CD4-positive, alpha-beta T cell treated with Interleukin-4 for 4 hours (primary cell): ENCODE results near the gene FAM117A.

Experiments
- DNase-seq: peaks from one replicate; pipeline ENCODE4 v3.0.0-alpha.2; 2020

Gene FAM117A, protein sequence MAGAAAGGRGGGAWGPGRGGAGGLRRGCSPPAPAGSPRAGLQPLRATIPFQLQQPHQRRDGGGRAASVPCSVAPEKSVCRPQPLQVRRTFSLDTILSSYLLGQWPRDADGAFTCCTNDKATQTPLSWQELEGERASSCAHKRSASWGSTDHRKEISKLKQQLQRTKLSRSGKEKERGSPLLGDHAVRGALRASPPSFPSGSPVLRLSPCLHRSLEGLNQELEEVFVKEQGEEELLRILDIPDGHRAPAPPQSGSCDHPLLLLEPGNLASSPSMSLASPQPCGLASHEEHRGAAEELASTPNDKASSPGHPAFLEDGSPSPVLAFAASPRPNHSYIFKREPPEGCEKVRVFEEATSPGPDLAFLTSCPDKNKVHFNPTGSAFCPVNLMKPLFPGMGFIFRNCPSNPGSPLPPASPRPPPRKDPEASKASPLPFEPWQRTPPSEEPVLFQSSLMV

GRCh38 chr17:49763735-49764558 lies at the start of gene FAM117A:
Gene FAM117A, minus strand, starts transcription at chr17:49764131. Its CDS starts 44 bp downstream, at chr17:49764087.
- peak; percentile 99 for DNase-seq

GRCh38 chr17:49809056-49809455 lies 45.1 kb upstream of the FAM117A start:
- no peak for DNase-seq

DNA sequence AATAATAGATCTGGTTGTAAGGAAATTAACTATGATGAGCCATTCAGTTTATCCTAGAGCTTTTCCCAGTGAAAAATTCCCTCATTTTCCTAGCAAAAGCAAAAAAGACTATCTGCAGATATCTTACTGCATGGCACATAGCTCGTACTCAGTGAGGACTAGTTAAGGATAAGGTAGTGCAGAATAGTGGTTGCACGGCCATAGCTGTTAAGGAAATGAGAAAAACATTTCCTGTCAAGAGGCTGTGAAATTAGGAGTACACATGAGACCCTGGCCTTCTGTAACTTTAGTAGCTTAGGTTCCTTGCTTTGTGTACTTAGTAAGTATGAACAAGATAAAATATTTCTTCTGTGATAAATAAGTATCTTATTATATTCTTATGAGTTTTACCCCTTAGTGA lies 34.8 kb upstream of the FAM117A start:
- DNase-seq: no peak

DNA sequence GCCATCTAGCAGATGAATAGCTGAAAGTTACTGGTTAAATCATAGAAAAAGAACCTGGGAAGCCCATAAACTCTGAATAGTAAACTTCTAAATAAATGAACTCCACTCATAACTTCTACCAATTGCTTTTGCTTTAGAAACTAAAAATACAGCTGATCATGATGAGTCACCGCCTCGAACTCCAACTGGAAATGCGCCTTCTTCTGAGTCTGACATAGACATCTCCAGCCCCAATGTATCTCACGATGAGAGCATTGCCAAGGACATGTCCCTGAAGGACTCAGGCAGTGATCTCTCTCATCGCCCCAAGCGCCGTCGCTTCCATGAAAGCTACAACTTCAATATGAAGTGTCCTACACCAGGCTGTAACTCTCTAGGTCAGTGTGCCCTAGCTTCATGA lies 34.3 kb upstream of the FAM117A start:
- no peak for DNase-seq

DNA sequence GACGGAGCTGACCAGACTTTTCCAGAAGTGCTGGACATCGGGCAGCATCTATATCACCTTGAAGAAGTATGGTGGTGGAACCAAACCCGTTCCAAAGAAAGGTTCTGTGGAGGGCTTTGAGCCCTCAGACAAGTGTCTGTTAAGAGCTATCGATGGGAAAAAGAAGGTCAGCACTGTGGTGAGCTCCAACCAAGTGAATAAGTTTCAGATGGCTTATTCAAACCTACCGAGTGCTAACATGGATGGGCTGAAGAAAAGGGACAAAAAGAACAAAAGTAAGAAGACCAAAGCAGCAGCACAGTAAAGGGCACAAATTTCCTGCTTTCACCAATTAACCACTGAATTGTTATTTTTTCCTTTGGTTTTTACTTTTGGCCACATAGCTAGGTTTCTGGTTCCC lies 31.4 kb upstream of the FAM117A start:
- DNase-seq: no peak

GRCh38 chr17:49793309-49793708 lies 29.4 kb upstream of the FAM117A start:
- no peak for DNase-seq

DNA sequence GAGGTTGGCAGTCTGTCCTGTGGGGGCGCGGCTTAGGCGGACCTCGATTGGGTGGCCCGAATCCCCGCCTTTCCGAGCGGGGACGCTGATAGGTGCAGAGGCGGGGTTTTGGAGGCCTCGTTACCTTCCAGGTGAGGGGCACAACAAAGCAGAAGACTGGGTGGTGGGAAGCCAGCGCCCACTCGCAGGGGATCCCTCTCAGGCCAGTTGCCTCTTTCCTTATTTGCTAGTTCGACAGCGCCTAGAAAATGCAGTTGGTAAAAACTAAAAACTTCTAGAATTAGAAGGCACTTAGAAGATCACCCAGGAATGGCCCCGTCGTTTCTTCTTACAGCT lies 25.3 kb upstream of the FAM117A start:
- no peak for DNase-seq

- DNase-seq: peak; percentile 100
These were observed 24.7 kb upstream of the FAM117A start, which contains the start of gene KAT7 for GRCh38 chr17:49788478-49789242. Gene KAT7, plus strand, starts transcription at chr17:49788681. Its CDS starts 154 bp downstream, at chr17:49788835.

GRCh38 chr17:49787884-49788477 lies 24.1 kb upstream of the FAM117A start:
- DNase-seq: no peak

- DNase-seq: no peak
These were observed 20.7 kb upstream of the FAM117A start for GRCh38 chr17:49784636-49785035.

DNA sequence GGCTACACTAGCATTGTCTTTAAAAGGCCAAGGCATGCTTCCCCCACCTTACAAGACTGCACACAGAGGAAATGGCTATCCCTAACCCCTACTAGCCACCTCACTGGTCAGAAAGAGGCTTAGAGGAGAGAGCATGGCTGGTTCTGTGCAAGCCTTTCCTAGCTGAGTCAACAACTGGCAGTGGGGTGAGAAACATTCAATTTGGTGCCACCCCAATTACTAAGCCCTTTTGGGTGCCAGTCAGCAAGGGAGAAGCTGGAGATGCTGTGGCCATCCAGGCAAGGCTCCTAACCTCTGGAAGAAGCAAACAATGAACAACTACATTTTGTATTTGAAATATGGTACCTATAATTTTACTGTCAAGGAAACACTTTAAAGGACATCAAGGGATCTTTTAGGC lies 19.9 kb upstream of the FAM117A start:
- no peak for DNase-seq

- DNase-seq: no peak
These were observed 19.3 kb upstream of the FAM117A start for GRCh38 chr17:49783071-49783715.

- DNase-seq: peak; percentile 53
These were observed 15.9 kb upstream of the FAM117A start for GRCh38 chr17:49779739-49780231.

DNA sequence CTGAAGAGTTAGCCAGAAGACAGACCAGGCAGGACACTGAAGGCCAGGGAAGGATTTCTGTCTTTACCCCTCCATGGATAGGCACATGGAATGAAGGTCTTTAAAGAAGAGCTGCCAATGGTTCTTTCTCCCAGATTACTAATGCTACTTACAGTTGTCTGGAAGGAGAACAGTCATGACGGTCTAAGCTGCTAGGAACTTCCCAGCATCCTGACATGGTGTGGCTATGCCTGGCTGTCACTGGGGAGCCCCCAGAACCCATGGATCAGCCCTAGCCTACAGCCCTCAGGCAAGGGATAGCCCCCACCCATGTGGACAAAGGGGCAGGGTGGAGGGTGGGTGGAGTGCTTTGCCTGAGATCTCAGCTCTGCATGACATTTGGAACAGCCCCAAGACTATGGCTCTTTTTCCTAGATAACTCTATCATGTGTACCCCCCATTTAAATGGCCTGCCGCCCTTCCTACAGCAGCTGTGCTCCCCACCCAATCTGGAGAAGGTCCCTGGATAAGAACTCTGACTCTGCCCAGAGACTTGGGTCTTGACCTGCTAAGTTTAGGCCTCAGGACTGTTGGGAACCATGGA lies 15.3 kb upstream of the FAM117A start:
- DNase-seq: no peak

DNA sequence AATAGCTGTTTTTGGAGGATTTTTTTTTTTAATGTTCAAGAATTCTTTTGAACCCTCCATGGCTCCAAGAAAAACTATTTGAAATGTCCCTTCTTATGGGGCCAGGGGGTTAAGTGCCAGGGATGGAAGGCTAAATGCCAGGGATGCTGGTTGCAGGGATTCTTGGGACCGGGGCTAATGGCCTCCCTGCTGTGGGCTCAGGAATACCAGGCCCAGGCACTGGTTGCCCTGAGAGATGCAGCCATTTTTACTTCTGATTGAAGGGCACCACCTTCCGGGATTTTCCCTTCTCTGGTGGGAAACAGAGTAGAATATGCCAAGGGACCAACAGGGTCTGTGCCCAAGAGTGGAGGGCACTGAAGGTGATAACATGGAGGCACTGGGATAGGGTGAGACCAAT lies 13.6 kb upstream of the FAM117A start:
- DNase-seq: no peak

GRCh38 chr17:49776551-49777300 lies 12.8 kb upstream of the FAM117A start:
- DNase-seq: no peak

DNA sequence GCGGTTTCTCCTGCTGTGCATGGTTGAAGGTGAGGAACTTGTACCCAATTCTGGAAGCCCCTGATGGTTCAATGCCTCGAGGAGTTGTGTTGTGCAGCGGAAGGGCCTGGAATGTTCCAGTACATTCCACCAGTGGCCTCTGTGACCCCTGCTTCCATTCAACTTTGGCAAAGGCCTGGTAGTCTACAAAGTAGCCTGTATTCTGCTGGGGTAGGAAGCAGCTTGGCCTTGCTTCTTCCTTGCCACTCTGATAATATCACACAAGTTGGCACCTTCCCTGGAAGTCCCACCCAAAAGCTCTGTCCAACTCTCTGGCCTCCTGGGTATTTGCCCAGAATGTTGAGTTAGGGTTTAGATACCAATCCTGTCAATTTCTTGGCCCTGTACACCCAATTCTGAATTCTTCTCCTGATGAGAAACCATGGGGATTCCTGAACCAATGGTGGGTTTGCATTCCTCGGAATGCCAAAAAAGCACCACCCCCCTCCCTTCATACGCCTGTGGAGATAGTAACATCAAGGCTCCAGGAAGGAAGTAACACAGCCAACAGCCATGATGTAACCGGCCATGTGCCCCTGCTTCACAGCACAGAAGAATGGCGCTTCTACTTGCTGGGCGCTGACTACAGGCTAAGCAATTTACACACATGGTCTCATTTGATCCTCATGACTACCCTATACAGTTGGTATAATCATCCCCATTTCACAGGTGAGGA lies 11.8 kb upstream of the FAM117A start:
- no peak for DNase-seq

DNA sequence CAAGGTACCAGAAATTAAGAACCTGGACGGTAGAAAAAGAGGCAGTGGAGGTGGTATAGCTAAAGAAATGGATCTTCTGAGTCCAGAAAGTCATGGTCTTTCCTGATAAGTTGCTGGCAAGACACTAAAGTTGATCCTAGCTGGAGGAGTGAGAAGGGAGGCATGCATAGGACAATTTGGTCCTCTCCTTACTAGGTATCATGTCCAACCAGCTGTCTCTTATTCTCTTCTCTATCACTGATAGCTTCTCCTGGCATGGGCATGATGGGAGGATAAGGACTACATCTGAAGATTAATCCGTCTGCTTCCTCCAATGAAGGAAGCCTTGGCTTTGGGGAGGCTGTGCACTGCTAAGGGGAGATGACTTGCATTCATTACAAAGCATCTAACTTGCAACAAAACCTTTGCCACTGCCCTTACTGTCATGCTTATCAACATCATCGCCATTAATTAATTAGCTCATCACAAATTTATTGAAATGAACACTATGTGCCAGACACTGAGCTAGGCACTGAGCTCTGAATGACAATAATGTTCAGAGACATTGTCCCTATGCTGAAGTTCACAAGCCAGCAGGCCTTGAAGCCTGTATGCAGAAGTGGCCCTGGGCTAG lies 3.1 kb upstream of the FAM117A start:
- no peak for DNase-seq

GRCh38 chr17:49764559-49765180 lies 739 bp upstream of the FAM117A start:
- DNase-seq: no peak
